ENCODE data around the gene GPATCH4. TPM values are rescaled to one million over a fixed set of nuclear protein-coding genes. Genes with fewer than 3 reads are reported as not detected.

The GPATCH4 gene
- total and polyA plus RNA-seq, 2 donors (not counting 1 experiment from before 2014, with no cell fraction given): 12.2 to 23.6 TPM

GRCh38 chr1:156552518-156552917 lies 48.8 kb downstream of the GPATCH4 start:
- Histone ChIP-seq H2AFZ (ENCODE audit: low read length) (no peak overlapping the region), H3K27me3 (ENCODE audit: control insufficient read depth, insufficient read depth, low read length) (no peaks in the 10 kb centered on the region), H3K9me3 (ENCODE audit: control insufficient read depth, insufficient read depth, low read depth, low read length) (no peaks in the 10 kb centered on the region), H3K79me2 (ENCODE audit: control insufficient read depth, insufficient read depth, low read length) (no peaks in the 10 kb centered on the region), H3K4me1 (ENCODE audit: control insufficient read depth, extremely low read depth, insufficient read depth, low read length) (no peaks in the 10 kb centered on the region), H4K20me1 (ENCODE audit: control insufficient read depth, extremely low read depth, insufficient read depth, low read length) (no peaks in the 10 kb centered on the region), H3K4me2 (ENCODE audit: extremely low read depth, insufficient read depth, low read length) (no peak overlapping the region), H3K36me3 (ENCODE audit: control insufficient read depth, insufficient read depth, low read length) (peaks cover 28% of the 10 kb centered on the region), H3K4me3 (replicated peaks in 1 of 4; ENCODE audit: control extremely low read depth in 1 of 4, insufficient read depth in 1 of 4, low read depth in 3 of 4, low read length in 4 of 4) (no peak overlapping the region), H3K27ac (ENCODE audit: insufficient read depth, low read length) (no peak overlapping the region), H3K9ac (ENCODE audit: insufficient read depth, low read length) (no peak overlapping the region)
- TF ChIP-seq CTCF (conservative IDR thresholded peaks at IDR 0.05 in 1 of 2, IDR thresholded peaks at IDR 0.05 in 1 of 2; ENCODE audit: low read depth in 1 of 2, low read length in 2 of 2) (no peak), EZH2 (IDR thresholded peaks at IDR 0.05; ENCODE audit: low read length, missing control alignments) (no peak)
- no peak for DNase-seq (ENCODE audit: low read depth in 2 of 2)

- H3K4me2 ChIP-seq (ENCODE audit: extremely low read depth, insufficient read depth, low read length): no peak overlapping the region
- H3K9ac ChIP-seq (ENCODE audit: insufficient read depth, low read length): no peak overlapping the region
- H3K36me3 ChIP-seq (ENCODE audit: control insufficient read depth, insufficient read depth, low read length): peaks cover 31% of the 10 kb centered on the region
- no peaks in the 10 kb centered on the region for H4K20me1 ChIP-seq (ENCODE audit: control insufficient read depth, extremely low read depth, insufficient read depth, low read length)
- no peak overlapping the region for H3K4me3 ChIP-seq (replicated peaks in 1 of 4; ENCODE audit: control extremely low read depth in 1 of 4, insufficient read depth in 1 of 4, low read depth in 3 of 4, low read length in 4 of 4)
- H2AFZ ChIP-seq (ENCODE audit: low read length): no peak overlapping the region
- H3K27me3 ChIP-seq (ENCODE audit: control insufficient read depth, insufficient read depth, low read length): no peaks in the 10 kb centered on the region
- H3K27ac ChIP-seq (ENCODE audit: insufficient read depth, low read length): no peak overlapping the region
- H3K4me1 ChIP-seq (ENCODE audit: control insufficient read depth, extremely low read depth, insufficient read depth, low read length): no peaks in the 10 kb centered on the region
- no peaks in the 10 kb centered on the region for H3K79me2 ChIP-seq (ENCODE audit: control insufficient read depth, insufficient read depth, low read length)
- DNase-seq (ENCODE audit: low read depth in 2 of 2): peak in 1 of 2 donors; percentile 27
- no peaks in the 10 kb centered on the region for H3K9me3 ChIP-seq (ENCODE audit: control insufficient read depth, insufficient read depth, low read depth, low read length)
- TF ChIP-seq CTCF (conservative IDR thresholded peaks at IDR 0.05 in 1 of 2, IDR thresholded peaks at IDR 0.05 in 1 of 2; ENCODE audit: low read depth in 1 of 2, low read length in 2 of 2) (no peak), EZH2 (IDR thresholded peaks at IDR 0.05; ENCODE audit: low read length, missing control alignments) (no peak)
These were observed 49.4 kb downstream of the GPATCH4 start for GRCh38 chr1:156551869-156552268.

- H3K9me3 ChIP-seq (ENCODE audit: control insufficient read depth, insufficient read depth, low read depth, low read length): no peaks in the 10 kb centered on the region
- peaks cover 27% of the 10 kb centered on the region for H3K36me3 ChIP-seq (ENCODE audit: control insufficient read depth, insufficient read depth, low read length)
- TF ChIP-seq CTCF (conservative IDR thresholded peaks at IDR 0.05 in 1 of 2, IDR thresholded peaks at IDR 0.05 in 1 of 2; ENCODE audit: low read depth in 1 of 2, low read length in 2 of 2) (no peak), EZH2 (IDR thresholded peaks at IDR 0.05; ENCODE audit: low read length, missing control alignments) (no peak)
- H3K4me2 ChIP-seq (ENCODE audit: extremely low read depth, insufficient read depth, low read length): no peak overlapping the region
- H3K27ac ChIP-seq (ENCODE audit: insufficient read depth, low read length): no peak overlapping the region
- DNase-seq (ENCODE audit: low read depth in 2 of 2): no peak
- H3K4me1 ChIP-seq (ENCODE audit: control insufficient read depth, extremely low read depth, insufficient read depth, low read length): no peaks in the 10 kb centered on the region
- H3K9ac ChIP-seq (ENCODE audit: insufficient read depth, low read length): no peak overlapping the region
- no peak overlapping the region for H2AFZ ChIP-seq (ENCODE audit: low read length)
- H3K27me3 ChIP-seq (ENCODE audit: control insufficient read depth, insufficient read depth, low read length): no peaks in the 10 kb centered on the region
- no peaks in the 10 kb centered on the region for H3K79me2 ChIP-seq (ENCODE audit: control insufficient read depth, insufficient read depth, low read length)
- H4K20me1 ChIP-seq (ENCODE audit: control insufficient read depth, extremely low read depth, insufficient read depth, low read length): no peaks in the 10 kb centered on the region
- no peak overlapping the region for H3K4me3 ChIP-seq (replicated peaks in 1 of 4; ENCODE audit: control extremely low read depth in 1 of 4, insufficient read depth in 1 of 4, low read depth in 3 of 4, low read length in 4 of 4)
These were observed 50.1 kb downstream of the GPATCH4 start for GRCh38 chr1:156551066-156551643.
